Retinal pigment epithelial cell (primary cell): ENCODE results near the gene CDK14.

Experiments used
- DNase-seq: peaks from one replicate; pipeline ENCODE4 v3.0.0-alpha.2; 2010; ENCODE audit warnings: low read depth
- H3K4me3 ChIP-seq: 2 replicates; pipeline ENCODE4 v1.5.1; 2011; ENCODE audit warnings: mild to moderate bottlenecking, low read length, control low read depth, moderate library complexity
- CTCF ChIP-seq: conservative IDR thresholded peaks from 2 replicates; pipeline ENCODE4 v1.5.1; 2011; ENCODE audit warnings: low read depth, low read length, control low read depth, inconsistent platforms

CDK14 gene

DNA sequence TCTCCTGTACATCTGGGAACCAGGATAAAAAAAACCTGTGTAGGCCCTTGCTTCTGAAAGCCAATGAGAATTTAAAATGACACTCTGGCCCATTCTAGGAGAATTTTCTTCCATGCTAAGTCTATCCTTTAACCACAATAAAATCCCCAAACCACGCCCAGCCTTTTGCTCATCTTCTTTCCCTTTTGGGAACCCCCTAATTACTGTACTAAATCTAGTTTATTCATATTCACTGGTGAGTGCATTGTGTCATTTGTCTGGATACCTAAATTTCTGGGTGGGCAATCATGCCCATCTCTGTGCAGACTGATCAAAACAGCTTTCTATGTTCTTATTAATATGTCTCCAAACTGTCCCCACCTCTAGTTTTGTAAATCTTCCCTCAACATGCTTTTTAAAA, 11.7 kb upstream of the CDK14 start:
- no peak overlapping the region for H3K4me3 ChIP-seq
- no peak for DNase-seq
- no peak for TF ChIP-seq CTCF

DNA sequence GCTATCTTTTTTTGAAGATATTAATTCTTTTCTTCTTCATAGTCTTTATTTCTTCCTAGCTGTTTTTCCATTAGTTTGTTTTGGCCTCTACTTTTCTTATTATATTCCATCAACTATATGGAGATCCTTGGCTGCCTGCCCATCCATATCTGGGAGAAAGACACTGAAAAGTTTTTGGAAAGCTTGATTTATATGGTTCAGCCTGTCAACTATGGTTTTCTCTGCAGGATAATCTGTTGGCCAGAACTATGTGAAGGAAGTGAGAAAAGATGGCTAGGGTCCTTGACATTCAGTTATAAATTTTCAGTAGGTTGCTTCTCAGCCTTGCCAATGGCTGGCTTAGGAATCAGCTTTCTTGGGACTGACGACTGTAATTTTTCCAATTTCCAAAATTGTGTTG, 10.0 kb upstream of the CDK14 start:
- no peak for TF ChIP-seq CTCF
- H3K4me3 ChIP-seq, result no peak overlapping the region
- DNase-seq, result no peak

GRCh38 chr7:90587766-90588165, 8.4 kb upstream of the CDK14 start:
- H3K4me3 ChIP-seq, result no peak overlapping the region
- TF ChIP-seq CTCF, result no peak
- no peak for DNase-seq

DNA sequence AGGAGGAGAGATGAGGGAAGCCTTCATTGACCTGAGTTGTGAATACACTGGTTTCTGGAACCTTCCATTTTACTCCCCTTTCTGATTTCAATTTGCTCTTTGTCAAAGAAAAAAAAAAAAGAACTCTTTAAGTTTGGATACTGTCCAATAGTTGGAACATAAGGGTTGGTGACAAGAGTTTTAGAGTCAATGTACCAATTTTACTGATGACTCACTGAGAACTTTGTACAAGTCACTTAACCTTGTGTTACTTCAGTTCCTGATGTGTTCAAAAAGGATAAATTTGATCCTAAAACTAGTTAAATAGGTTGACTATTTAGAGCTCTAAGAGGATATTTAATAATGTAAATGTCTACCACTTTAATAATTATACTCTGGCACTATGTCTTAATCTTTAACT, 4.1 kb upstream of the CDK14 start:
- DNase-seq, result no peak
- H3K4me3 ChIP-seq, result no peak overlapping the region
- no peak for TF ChIP-seq CTCF

DNA sequence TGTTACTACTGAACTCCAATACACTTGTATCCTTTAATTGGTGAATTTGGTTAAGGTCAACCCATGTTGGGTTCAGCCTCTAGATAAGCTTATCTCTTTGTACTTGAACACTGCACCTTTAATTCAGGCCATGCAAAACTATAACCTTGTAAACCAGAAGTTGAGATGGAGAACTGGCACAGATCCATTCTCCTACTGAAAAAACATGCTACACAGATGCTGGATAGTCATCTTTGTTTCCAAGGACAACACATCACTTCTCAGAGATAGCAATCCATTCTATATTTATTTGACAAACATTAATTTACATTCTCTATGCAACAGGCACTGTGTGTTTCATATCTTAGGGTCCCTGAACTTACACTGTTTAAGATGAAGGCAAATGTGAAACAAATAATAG, 2.9 kb upstream of the CDK14 start:
- H3K4me3 ChIP-seq, result no peak overlapping the region
- no peak for TF ChIP-seq CTCF
- DNase-seq, result no peak

DNA sequence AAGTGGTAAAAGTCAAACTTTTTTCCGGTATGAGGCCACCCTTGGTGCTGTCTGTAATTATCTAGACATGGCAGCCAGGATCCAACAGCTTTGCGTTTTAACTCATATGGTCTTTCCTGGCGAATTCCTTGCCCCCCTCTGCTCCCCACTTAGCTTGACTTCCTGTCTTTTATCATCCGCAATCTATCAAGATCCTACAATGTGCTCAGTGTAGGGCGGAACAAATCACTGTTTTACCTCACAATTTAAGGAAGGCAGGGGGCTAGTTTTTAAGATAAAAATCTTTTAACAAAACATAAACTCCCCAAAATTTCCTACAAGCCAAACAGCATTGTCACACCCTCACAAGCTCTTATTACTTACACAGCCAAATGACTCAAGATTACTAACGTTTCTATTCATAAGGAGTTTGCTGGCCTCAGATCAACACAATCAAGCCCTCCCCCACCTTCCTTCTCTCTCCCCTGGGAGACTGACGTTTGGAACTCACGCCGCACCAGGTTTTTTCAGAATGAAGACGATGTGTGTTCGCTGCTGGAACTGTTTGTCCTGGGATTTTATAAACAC, 1.3 kb upstream of the CDK14 start:
- peak overlapping the region; percentile 65 for H3K4me3 ChIP-seq
- DNase-seq, result peak; percentile 66
- no peak for TF ChIP-seq CTCF

- TF ChIP-seq CTCF, result no peak
- H3K4me3 ChIP-seq, result peak overlapping the region; percentile 65
- DNase-seq, result no peak
Observed at GRCh38 chr7:90595342-90595800, 750 bp upstream of the CDK14 start.
